ENCODE data around the gene TTC5. TPM values are rescaled to one million over a fixed set of nuclear protein-coding genes. Genes with fewer than 3 reads are reported as not detected.
"Not testable (repeated sequence)": the region's sequence is repeated elsewhere in the genome, so short reads cannot be mapped to it uniquely, and the experiment has no call there.

The TTC5 gene
- total RNA-seq, 1 experiment from 2014 or later = 18.4 TPM

- Mint-ChIP-seq H3K27ac (ENCODE audit: low read depth, unreplicated experiment) (no peak overlapping the region), H3K4me3 (ENCODE audit: unreplicated experiment) (no peak overlapping the region), H3K4me1 (ENCODE audit: insufficient read depth, unreplicated experiment) (peaks cover 7% of the 10 kb centered on the region), H3K36me3 (ENCODE audit: insufficient read depth, unreplicated experiment) (peaks cover 7% of the 10 kb centered on the region), H3K27me3 (ENCODE audit: insufficient read depth, unreplicated experiment) (no peaks in the 10 kb centered on the region), H3K9me3 (ENCODE audit: unreplicated experiment) (peaks cover 15% of the 10 kb centered on the region)
- POLR2A ChIA-PET = no interaction called here
- TF ChIP-seq, protein P1, sequence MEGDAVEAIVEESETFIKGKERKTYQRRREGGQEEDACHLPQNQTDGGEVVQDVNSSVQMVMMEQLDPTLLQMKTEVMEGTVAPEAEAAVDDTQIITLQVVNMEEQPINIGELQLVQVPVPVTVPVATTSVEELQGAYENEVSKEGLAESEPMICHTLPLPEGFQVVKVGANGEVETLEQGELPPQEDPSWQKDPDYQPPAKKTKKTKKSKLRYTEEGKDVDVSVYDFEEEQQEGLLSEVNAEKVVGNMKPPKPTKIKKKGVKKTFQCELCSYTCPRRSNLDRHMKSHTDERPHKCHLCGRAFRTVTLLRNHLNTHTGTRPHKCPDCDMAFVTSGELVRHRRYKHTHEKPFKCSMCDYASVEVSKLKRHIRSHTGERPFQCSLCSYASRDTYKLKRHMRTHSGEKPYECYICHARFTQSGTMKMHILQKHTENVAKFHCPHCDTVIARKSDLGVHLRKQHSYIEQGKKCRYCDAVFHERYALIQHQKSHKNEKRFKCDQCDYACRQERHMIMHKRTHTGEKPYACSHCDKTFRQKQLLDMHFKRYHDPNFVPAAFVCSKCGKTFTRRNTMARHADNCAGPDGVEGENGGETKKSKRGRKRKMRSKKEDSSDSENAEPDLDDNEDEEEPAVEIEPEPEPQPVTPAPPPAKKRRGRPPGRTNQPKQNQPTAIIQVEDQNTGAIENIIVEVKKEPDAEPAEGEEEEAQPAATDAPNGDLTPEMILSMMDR (IDR thresholded peaks at IDR 0.05; ENCODE audit: unreplicated experiment) = no peak
- CTCF ChIA-PET = no interaction called here
- intact Hi-C loops (cut with micrococcal nuclease) = no loop called here
- DNase-seq (ENCODE audit: unreplicated experiment) = no peak
- no TSS peak for BruUV-seq (replicated peaks)
These were observed 31.7 kb downstream of the TTC5 start for GRCh38 chr14:20274062-20274461.

GRCh38 chr14:20264361-20264760, 41.4 kb downstream of the TTC5 start:
- BruUV-seq (replicated peaks); H3K27me3 Mint-ChIP-seq (ENCODE audit: insufficient read depth, unreplicated experiment); H3K27ac Mint-ChIP-seq (ENCODE audit: low read depth, unreplicated experiment); H3K9me3 Mint-ChIP-seq (ENCODE audit: unreplicated experiment); POLR2A ChIA-PET; H3K4me3 Mint-ChIP-seq (ENCODE audit: unreplicated experiment); CTCF ChIA-PET; H3K36me3 Mint-ChIP-seq (ENCODE audit: insufficient read depth, unreplicated experiment); intact Hi-C loops (cut with micrococcal nuclease): not testable (repeated sequence)
- peaks cover 19% of the 10 kb centered on the region for H3K4me1 Mint-ChIP-seq (ENCODE audit: insufficient read depth, unreplicated experiment)
- DNase-seq (ENCODE audit: unreplicated experiment) = peak; percentile 37

DNA sequence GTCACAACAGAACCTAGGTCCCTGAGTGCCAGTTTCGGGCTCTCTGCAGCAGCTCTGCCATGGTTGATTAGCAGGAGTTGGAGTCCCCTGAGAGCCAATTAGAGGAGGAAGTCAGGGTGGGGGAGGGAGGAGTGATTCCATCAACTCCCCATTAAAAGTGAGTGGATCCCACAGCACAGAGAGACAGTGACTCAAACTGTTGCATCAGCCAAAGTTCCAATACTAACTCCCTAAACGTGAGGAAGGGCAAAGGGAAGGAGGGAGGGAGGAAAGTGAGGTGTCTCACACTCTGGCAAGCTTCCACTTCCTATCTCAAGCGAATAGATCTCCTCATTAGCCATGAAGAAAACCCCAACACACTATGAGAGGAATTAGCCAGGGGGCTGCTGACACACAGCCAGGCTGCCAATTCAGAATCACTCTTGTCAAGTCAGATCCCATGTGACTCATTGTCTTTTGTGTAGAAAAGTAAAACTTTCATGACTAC, 43.1 kb downstream of the TTC5 start:
- Mint-ChIP-seq H3K27me3 (ENCODE audit: insufficient read depth, unreplicated experiment) (no peaks in the 10 kb centered on the region), H3K4me3 (ENCODE audit: unreplicated experiment) (no peak overlapping the region), H3K27ac (ENCODE audit: low read depth, unreplicated experiment) (peak overlapping the region; percentile 57), H3K4me1 (ENCODE audit: insufficient read depth, unreplicated experiment) (peaks cover 19% of the 10 kb centered on the region), H3K9me3 (ENCODE audit: unreplicated experiment) (no peaks in the 10 kb centered on the region), H3K36me3 (ENCODE audit: insufficient read depth, unreplicated experiment) (no peaks in the 10 kb centered on the region)
- DNase-seq (ENCODE audit: unreplicated experiment) = peak; percentile 89
- intact Hi-C loops (cut with micrococcal nuclease) = no loop called here
- ChIA-PET CTCF (interaction anchor here (0.6 kb wide), 1 partner anchor 130 kb away, joined by 3 read pairs; no protein-coding TSS in a partner anchor), POLR2A (no interaction called here)
- TF ChIP-seq, protein P1 (IDR thresholded peaks at IDR 0.05; ENCODE audit: unreplicated experiment) = no peak
- no TSS peak for BruUV-seq (replicated peaks)

DNA sequence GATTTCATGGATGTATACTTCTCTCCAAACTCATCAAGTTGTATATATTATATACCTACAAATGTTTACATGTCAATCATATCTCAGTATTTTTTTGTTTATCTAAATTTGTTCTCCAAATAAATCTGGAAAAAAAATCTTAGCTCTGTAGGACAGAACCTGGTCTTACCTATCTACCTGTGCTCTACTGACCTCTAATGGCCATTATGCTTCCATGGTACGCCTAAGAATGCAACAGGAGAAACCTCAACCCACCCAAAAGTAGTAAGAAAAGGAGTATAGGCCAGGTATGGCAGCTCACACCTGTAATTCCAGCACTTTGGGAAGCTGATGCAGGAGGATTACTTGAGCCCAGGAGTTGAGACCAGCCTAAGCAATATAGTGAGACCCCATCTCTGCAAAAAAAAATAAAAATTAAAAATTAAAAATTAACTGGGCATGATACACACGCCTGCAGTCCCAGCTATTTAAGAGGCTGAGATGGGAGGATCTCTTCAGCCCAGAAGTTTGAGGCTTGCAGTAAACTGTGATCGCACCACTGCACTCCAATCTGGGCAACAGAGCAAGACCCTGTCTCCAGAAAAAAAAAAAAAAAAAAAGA, 58.0 kb downstream of the TTC5 start:
- peak; percentile 55 for DNase-seq (ENCODE audit: unreplicated experiment)
- BruUV-seq (replicated peaks) = no TSS peak
- no peaks in the 10 kb centered on the region for H3K4me1 Mint-ChIP-seq (ENCODE audit: insufficient read depth, unreplicated experiment)
- TF ChIP-seq, protein P1 (IDR thresholded peaks at IDR 0.05; ENCODE audit: unreplicated experiment) = peak; percentile 30
- H3K27me3 Mint-ChIP-seq (ENCODE audit: insufficient read depth, unreplicated experiment) = no peaks in the 10 kb centered on the region
- H3K9me3 Mint-ChIP-seq (ENCODE audit: unreplicated experiment) = peaks cover 8% of the 10 kb centered on the region
- ChIA-PET CTCF (interaction anchor here (0.6 to 1.1 kb wide), 7 partner anchors 10 to 743 kb away, joined by 3 to 6 read pairs (median 5); no protein-coding TSS in a partner anchor), POLR2A (no interaction called here)
- intact Hi-C loops (cut with micrococcal nuclease) = loop anchor here (10.0 kb wide), 1 partner anchor 363 kb away; no protein-coding TSS in a partner anchor
- H3K27ac Mint-ChIP-seq (ENCODE audit: low read depth, unreplicated experiment) = no peak overlapping the region
- H3K4me3 Mint-ChIP-seq (ENCODE audit: unreplicated experiment) = no peak overlapping the region
- no peaks in the 10 kb centered on the region for H3K36me3 Mint-ChIP-seq (ENCODE audit: insufficient read depth, unreplicated experiment)

Other genes with a start within 250 kb of the TTC5 start
- not detected in 2 replicates for gene OR4L1, start 245.9 kb downstream of the TTC5 start, total RNA-seq (2022)
- not detected in 2 replicates for gene OR4K17, start 195.2 kb downstream of the TTC5 start, total RNA-seq (2022)
- gene OR4N5, start 167.1 kb downstream of the TTC5 start, total RNA-seq (2022) = not detected in 2 replicates
- gene OR11G2, start 115.1 kb downstream of the TTC5 start, total RNA-seq (2022) = not detected in 2 replicates
- not detected in 2 replicates for gene OR11H6, start 82.2 kb downstream of the TTC5 start, total RNA-seq (2022)
- not detected in 2 replicates for gene OR11H7, start 77.0 kb downstream of the TTC5 start, total RNA-seq (2022)
- not detected in 2 replicates for gene OR11H4, start 66.7 kb downstream of the TTC5 start, total RNA-seq (2022)
- 105 and 108 TPM in 2 replicates for gene CCNB1IP1, start 27.3 kb upstream of the TTC5 start, total RNA-seq (2022)
- 30.4 and 33.4 TPM in 2 replicates for gene PARP2, start 37.7 kb upstream of the TTC5 start, total RNA-seq (2022)
- gene TEP1, start 107.5 kb upstream of the TTC5 start, total RNA-seq (2022) = 20.4 and 22.7 TPM in 2 replicates
- 0.14 TPM in 1 of 2 replicates, not detected in the other for gene KLHL33, start 130.2 kb upstream of the TTC5 start, total RNA-seq (2022)
- 27.2 and 34.7 TPM in 2 replicates for gene OSGEP, start 148.9 kb upstream of the TTC5 start, total RNA-seq (2022)
- gene APEX1, start 149.3 kb upstream of the TTC5 start, total RNA-seq (2022) = 140 and 168 TPM in 2 replicates
- 22.5 and 34.9 TPM in 2 replicates for gene PIP4P1, start 155.5 kb upstream of the TTC5 start, total RNA-seq (2022)
- gene PNP, start 163.5 kb upstream of the TTC5 start, total RNA-seq (2022) = 56.0 and 63.9 TPM in 2 replicates
- 0.44 and 0.98 TPM in 2 replicates for gene RNASE10, start 199.6 kb upstream of the TTC5 start, total RNA-seq (2022)

Measured in MCF 10A (cell line).